Lung (tissue), 12 donors: Measurements from ENCODE around the gene C19orf47. TPM values are rescaled to one million over a fixed set of nuclear protein-coding genes. Genes with fewer than 3 reads are reported as not detected.

Source experiments
- ATAC-seq: fragments of 200-7000 bp; cut with Tn5 transposase; one replicate; pipeline ENCODE4 v1.9.1; 2020; ENCODE audit warnings: moderate number of reproducible peaks; ENCODE audit not compliant: insufficient read depth, low FRiP score
- DNase-seq, 3 donors: peaks; one replicate each; pipeline ENCODE4 v3.0.0-alpha.2; 2013 to 2017
- H3K27ac ChIP-seq, 2 donors: one replicate each; pipeline ENCODE4 v1.5.1; 2013; ENCODE audit warnings: mild to moderate bottlenecking in 2 of 2, moderate library complexity in 2 of 2, control low read depth in 1 of 2, inconsistent platforms in 1 of 2, low read depth in 1 of 2, low read length in 1 of 2
- H3K27me3 ChIP-seq, 3 donors: one replicate each; pipeline ENCODE4 v1.5.1; 2013; ENCODE audit warnings: low read length in 2 of 3; ENCODE audit not compliant: control insufficient read depth in 3 of 3, insufficient read depth in 3 of 3
- H3K36me3 ChIP-seq, 4 donors: one replicate each; pipeline ENCODE4 v1.5.1; 2013; ENCODE audit warnings: low read length in 4 of 4, mild to moderate bottlenecking in 1 of 4, moderate library complexity in 1 of 4; ENCODE audit not compliant: control insufficient read depth in 4 of 4, insufficient read depth in 4 of 4
- H3K4me1 ChIP-seq, 5 donors: one replicate each; pipeline ENCODE4 v1.5.1; 2013; ENCODE audit warnings: low read length in 5 of 5, mild to moderate bottlenecking in 2 of 5, moderate library complexity in 1 of 5; ENCODE audit not compliant: control insufficient read depth in 5 of 5, insufficient read depth in 5 of 5
- H3K4me3 ChIP-seq: one replicate; pipeline ENCODE4 v1.5.1; 2013; ENCODE audit warnings: mild to moderate bottlenecking, control low read depth, moderate library complexity
- H3K9ac ChIP-seq, 2 donors: one replicate each; pipeline ENCODE4 v1.5.1; 2013; ENCODE audit warnings: low read length in 2 of 2, control low read depth in 1 of 2; ENCODE audit not compliant: insufficient read depth in 1 of 2
- H3K9me3 ChIP-seq, 4 donors: one replicate each; pipeline ENCODE4 v1.5.1; 2013; ENCODE audit warnings: low read length in 3 of 4, mild to moderate bottlenecking in 1 of 4, moderate library complexity in 1 of 4; ENCODE audit not compliant: control insufficient read depth in 4 of 4, insufficient read depth in 3 of 4
- WGBS, 2 donors: extraction: QIAGEN DNeasy Blood & Tissue Kit; methylation state at CpG; one replicate each; pipeline ENCODE4 v1.1.7; 2013; 5-methylcytosine and 5-hydroxymethylcytosine counted together
- polyA plus RNA-seq, 2 donors: library from polyadenylated mRNA; stranded (reverse); fragments of 200-250 nt; gene quantifications; one replicate each; pipeline ENCODE4 v1.2.1, GENCODE V29; 2013
- total RNA-seq, 2 donors: library from RNA; depleted of rRNA in 1 of 2; stranded (reverse); fragments of >200 nt in 1 of 2; gene quantifications; one replicate each; pipeline ENCODE4 v1.2.1, GENCODE V29; 2014 to 2021
- TF ChIP-seq, protein P1 (sequence below): IDR thresholded peaks from 2 replicates; pipeline ENCODE4 v1.5.1; 2012; ENCODE audit warnings: mild to moderate bottlenecking; ENCODE audit errors: control extremely low read depth, extremely low read depth
- donor health status: control.
- donor health status: control.
- donor health status: Bipolar disorder and iron deficiency.
- donor health status: healthy.
- donor health status: DM: yes; HTN: yes; CAD: no.

The C19orf47 gene
- total and polyA plus RNA-seq, 4 donors, result 9.8 to 26.3 (median 14.9) TPM

DNA sequence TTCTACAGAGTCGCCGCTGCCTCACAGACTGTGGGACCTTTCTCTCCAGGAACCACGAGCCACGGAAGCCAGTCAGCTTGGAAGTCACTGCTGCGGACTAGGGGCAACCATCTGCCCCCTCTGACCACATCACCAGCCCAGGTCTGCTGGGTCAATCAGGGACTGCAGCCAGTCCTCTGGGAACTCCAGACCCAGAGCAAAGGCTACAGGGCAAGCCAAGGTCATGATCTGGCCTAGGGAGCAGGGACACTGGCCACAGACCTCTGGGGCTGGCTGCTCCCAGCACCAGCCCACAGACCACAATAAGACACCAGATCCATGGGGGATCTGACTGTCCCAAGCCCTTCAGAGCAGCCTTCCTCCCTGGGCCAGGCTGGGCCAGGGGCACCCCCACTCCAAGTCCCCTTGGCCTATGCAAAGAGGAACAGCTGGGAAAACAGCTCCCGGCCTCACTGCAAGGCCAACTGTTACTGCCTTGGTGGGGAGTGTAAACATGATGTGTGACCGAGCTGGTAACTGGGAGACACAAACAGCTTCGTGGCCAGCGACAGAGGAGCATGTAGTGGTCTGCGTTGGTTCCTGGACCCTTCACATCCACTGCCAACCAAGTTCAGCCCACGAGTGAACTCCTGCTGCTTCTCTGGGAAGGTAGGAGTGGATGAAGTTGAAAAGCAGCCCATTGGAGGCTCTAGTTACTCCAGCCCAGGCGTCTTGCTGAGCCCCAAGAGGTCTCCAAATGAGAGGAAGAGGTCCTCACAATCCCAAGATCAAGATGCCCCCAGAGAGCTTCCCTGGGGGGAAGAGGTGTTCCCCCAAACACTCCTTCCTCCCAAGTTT is 64.6 kb downstream of the C19orf47 start:
- H3K27me3 ChIP-seq, result no peaks in the 10 kb centered on the region
- no peaks in the 10 kb centered on the region for H3K9me3 ChIP-seq
- H3K27ac ChIP-seq, result peak overlapping the region; percentile 67 to 94
- TF ChIP-seq, protein P1, sequence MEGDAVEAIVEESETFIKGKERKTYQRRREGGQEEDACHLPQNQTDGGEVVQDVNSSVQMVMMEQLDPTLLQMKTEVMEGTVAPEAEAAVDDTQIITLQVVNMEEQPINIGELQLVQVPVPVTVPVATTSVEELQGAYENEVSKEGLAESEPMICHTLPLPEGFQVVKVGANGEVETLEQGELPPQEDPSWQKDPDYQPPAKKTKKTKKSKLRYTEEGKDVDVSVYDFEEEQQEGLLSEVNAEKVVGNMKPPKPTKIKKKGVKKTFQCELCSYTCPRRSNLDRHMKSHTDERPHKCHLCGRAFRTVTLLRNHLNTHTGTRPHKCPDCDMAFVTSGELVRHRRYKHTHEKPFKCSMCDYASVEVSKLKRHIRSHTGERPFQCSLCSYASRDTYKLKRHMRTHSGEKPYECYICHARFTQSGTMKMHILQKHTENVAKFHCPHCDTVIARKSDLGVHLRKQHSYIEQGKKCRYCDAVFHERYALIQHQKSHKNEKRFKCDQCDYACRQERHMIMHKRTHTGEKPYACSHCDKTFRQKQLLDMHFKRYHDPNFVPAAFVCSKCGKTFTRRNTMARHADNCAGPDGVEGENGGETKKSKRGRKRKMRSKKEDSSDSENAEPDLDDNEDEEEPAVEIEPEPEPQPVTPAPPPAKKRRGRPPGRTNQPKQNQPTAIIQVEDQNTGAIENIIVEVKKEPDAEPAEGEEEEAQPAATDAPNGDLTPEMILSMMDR, result no peak
- H3K4me3 ChIP-seq, result peak overlapping the region; percentile 60
- no peak for ATAC-seq
- peaks cover 15 to 53% (median 22%) of the 10 kb centered on the region in 5 donors for H3K4me1 ChIP-seq
- peaks cover 0 to 7% (median 3%) of the 10 kb centered on the region in 4 donors for H3K36me3 ChIP-seq
- peak overlapping the region; percentile 66 to 97 for H3K9ac ChIP-seq
- peak; percentile 33 to 60 (median 49) for DNase-seq
- 48 to 62% methylated on average over 12 of the region's 12 CpGs for WGBS, 2 donors

DNA sequence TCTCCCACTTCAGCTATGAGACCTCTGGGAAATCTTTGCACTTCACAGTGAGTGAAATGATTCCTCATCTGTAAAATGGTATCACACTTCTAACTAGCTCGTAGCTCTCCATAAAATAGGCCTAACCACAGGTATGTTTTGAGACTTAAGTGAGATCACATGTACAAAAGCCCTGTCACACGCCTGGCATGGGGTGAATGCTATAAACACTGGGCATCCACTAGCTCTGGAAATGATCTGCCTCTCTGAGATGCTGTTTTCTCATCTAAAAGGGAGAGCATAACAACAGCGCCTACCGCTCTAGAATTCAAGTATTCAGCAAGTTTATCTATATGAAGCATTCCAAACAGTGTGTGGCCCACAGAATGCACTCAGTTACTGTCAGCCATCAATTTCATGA is 65.3 kb downstream of the C19orf47 start:
- Histone ChIP-seq H3K9me3 (no peaks in the 10 kb centered on the region), H3K36me3 (peaks cover 0 to 7% (median 3%) of the 10 kb centered on the region in 4 donors), H3K9ac (peak overlapping the region in 1 of 2 donors; percentile 35), H3K4me1 (peaks cover 16 to 60% (median 27%) of the 10 kb centered on the region in 5 donors), H3K4me3 (no peak overlapping the region), H3K27me3 (no peaks in the 10 kb centered on the region), H3K27ac (peak overlapping the region in 1 of 2 donors; percentile 41)
- DNase-seq (no peak), ATAC-seq (no peak)
- TF ChIP-seq, protein P1, result no peak
- 77 to 84% methylated on average over 4 of the region's 4 CpGs for WGBS, 2 donors

DNA sequence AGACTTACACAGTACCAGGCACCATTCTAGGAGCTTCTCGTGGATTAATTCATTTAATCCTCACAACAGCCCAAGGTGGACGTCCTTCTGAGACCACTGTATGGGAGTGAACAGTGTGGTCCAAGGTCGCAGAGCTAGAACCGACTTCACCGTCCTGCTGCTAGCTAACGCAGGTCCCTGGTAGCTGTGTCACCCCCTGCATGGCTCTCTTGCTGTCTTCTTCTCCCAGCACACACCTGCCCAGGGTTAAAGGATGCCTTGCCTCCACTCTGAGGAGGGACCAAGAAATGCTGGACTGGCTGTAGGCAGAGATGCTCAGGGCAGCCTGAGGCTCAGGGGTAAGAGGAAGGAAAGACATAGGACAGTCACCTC is 66.0 kb downstream of the C19orf47 start:
- Histone ChIP-seq H3K4me1 (peaks cover 16 to 63% (median 27%) of the 10 kb centered on the region in 5 donors), H3K9me3 (no peaks in the 10 kb centered on the region), H3K36me3 (peaks cover 0 to 7% (median 3%) of the 10 kb centered on the region in 4 donors), H3K27me3 (no peaks in the 10 kb centered on the region), H3K4me3 (no peak overlapping the region), H3K27ac (peak overlapping the region in 1 of 2 donors; percentile 37), H3K9ac (peak overlapping the region in 1 of 2 donors; percentile 26)
- WGBS, 2 donors, result 88 to 94% methylated on average over 6 of the region's 6 CpGs
- TF ChIP-seq, protein P1, result no peak
- DNase-seq (no peak), ATAC-seq (no peak)
